Activated CD8-positive, alpha-beta memory T cell treated with anti-CD3 and anti-CD28 coated beads, Interleukin-2, amount 50 U/mL, for 4 hours (primary cell): ENCODE data around the gene APOBEC2.
"Not testable (repeated sequence)": the region's sequence is repeated elsewhere in the genome, so short reads cannot be mapped to it uniquely, and the experiment has no call there.

Source experiments
- DNase-seq: peaks from one replicate; pipeline ENCODE4 v3.0.0-alpha.2; 2020

Gene APOBEC2

GRCh38 chr6:41053041-41053440 is at the start of gene APOBEC2:
APOBEC2 (plus strand) TSS chr6:41053202; CDS start chr6:41053348, 146 bp downstream.
- DNase-seq = no peak

DNA sequence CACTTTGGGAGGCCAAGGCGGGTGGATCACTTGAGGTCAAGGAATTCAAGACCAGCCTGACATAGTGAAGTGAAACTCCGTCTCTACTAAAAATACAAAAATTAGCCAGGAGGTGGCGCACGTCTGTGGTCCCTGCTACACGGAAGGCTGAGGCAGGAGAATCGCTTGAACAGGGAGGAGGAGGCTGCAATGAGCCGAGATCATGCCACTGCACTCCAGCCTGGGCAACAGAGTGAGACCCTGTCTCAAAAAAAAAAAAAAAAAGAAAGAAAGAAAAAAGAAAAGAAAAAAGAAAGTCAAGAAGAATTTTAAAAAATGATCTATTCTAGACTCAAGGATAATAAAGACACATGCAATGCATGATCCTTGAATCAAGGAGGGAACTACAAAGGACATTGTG is 46.8 kb upstream of the APOBEC2 start:
- peak; percentile 52 for DNase-seq

- not testable (repeated sequence) for DNase-seq
Measured at GRCh38 chr6:41006980-41007379, 46.0 kb upstream of the APOBEC2 start.

DNA sequence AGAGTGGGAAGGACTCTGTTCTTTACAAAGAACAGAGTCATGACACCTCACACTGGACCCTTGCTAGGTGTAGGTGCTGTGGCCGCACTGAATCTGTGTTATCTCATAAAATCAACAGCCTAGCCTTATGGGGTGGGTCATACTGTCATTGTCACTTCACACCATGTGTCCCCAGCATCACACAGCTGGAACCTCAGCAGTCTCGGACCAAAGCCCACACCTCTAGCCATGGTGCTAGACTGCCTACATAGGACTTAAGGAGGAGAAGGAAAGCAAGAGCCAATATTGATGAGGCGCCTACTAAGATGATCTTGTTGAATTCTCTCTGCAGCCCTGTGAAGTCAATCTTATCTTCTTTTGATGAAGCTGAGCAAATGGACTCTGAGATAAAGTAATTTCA is 45.0 kb upstream of the APOBEC2 start:
- no peak for DNase-seq

GRCh38 chr6:41009669-41010068 is 43.3 kb upstream of the APOBEC2 start:
- no peak for DNase-seq

DNA sequence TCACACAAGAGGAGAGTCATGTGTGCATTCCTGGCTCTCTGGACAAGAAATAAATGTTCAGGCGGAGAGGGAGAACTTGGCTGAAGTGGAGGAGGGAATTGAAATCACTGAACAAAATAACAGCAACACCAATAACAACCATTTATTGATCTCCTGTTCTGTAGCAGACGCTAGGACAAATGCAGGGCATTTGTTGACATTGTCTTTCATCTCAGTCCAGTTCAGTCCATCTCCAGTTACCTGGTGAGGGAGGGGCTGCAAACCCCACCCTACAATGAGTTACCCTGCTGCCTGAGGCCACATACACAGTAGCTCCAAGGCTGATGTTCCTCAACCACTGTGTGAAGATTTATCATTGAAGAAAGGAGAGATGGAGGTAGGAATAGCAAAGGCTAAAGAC is 41.3 kb upstream of the APOBEC2 start:
- DNase-seq = no peak

GRCh38 chr6:41013466-41014153 is 39.4 kb upstream of the APOBEC2 start:
- no peak for DNase-seq

DNA sequence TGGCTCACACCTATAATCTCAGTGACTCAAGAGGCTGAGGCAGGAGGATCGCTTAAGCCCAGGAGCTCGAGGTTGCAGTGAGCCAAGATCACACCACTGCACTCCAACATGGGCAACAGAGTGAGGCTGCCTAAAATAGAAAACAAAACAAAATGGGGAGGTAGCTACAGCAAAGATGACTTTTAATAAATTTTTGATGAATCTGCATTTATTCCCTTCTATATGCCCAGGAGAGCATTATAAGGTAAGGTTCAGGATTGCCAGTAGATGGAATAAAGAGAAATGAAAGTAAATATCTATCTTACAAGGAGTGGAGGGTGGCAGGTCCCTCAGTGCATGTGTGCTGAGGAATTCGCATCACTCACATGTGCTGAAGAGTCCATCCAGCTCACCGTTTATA is 38.2 kb upstream of the APOBEC2 start:
- DNase-seq = no peak

DNA sequence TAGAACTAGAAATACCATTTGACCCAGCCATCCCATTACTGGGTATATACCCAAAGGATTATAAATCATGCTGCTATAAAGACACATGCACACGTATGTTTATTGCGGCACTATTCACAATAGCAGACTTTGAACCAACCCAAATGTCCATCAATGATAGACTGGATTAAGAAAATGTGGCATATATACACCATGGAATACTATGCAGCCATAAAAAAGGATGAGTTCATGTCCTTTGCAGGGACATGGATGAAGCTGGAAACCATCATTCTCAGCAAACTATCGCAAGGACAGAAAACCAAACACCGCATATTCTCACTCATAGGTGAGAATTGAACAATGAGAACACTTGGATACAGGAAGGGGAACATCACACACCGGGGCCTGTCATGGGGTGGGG is 37.1 kb upstream of the APOBEC2 start:
- DNase-seq = not testable (repeated sequence)

GRCh38 chr6:41017663-41018062 is 35.3 kb upstream of the APOBEC2 start:
- DNase-seq = no peak

- DNase-seq = no peak
Measured at GRCh38 chr6:41021832-41022231, 31.2 kb upstream of the APOBEC2 start.

- DNase-seq = no peak
Measured at GRCh38 chr6:41022294-41022693, 30.7 kb upstream of the APOBEC2 start.

DNA sequence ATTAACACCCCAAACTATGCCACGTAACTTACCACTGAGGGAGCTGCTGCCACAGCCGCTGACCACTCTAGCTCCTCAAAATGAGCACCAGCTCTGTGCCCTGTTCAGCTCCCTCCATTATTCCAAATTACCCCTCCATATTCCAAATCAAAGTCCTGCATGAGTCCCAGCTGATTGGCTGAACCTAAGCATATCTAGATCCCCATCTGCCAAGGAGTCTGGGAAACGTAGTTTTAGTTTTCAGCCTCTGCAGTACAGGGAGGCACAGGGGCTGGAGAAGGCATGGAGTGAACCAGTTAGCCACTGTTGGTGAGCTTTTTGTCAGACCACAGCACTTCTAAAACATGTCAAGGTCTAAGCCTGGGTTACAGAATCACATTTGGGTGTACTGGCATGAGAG is 29.9 kb upstream of the APOBEC2 start:
- no peak for DNase-seq

- DNase-seq = no peak
Measured at GRCh38 chr6:41025966-41026530, 27.0 kb upstream of the APOBEC2 start.

DNA sequence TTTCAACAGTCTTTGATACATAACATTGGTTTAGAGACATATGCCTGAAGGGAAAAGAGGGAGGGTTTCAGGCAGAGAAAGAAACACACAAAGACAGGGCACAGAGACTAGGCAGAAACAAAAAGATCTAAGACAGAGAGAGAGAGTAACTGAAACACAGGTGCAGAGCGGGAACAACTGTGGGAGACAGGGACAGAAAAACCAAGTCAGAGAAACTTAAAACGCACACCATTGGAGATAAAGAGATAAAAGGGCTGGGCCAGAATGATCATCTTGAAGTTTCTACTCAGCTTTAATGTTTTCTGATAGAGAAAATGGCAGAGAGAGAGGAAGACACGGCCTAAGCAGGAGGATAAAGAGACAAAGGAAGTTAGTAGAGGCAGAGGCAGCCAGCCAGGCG is 25.8 kb upstream of the APOBEC2 start:
- no peak for DNase-seq

GRCh38 chr6:41027799-41028560 is 25.0 kb upstream of the APOBEC2 start:
- DNase-seq = peak; percentile 76

DNA sequence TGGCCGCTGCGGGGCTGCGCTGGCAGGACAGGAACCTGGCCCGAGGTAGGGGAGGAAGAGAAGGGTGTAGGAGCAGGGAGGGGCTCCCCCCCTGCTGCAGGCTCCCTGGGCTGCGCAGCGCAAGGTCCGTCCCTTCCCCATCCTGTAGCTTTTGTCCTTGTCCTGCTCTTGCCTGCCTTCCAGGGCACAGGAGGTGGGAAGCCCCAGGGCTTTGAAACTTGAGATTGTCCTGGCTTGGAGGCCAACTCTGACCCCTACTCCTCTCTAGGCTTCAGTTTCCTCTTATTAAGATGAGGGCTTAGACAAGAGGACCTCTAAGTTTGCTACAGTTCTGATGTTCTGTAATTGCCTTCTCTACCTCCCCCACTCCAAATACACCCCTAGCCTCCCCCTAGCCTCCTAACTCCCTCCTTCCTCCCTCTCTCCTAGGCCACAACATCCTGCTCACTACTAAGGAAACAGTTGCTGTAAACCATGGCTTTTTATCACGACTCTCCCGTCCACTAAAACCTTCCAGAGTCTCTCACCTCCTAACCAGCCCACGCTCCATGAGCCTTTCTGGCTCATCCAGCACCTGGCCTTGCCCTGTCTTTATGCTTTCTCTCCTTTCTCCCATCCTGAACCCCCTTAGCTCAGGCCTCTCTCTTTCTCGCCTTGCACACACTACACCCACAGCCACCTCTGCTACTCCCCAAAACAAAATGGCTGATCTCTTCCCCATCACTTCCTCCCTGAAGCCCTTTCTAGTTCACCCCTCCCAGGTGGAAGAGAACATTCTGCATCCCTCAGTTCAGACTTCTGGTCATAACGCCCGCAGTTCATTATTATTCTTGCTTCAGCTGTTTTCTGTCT is 24.2 kb upstream of the APOBEC2 start:
- DNase-seq = no peak

- DNase-seq = no peak
Measured at GRCh38 chr6:41032830-41033229, 20.2 kb upstream of the APOBEC2 start.

- DNase-seq = no peak
Measured at GRCh38 chr6:41033776-41034175, 19.2 kb upstream of the APOBEC2 start.

GRCh38 chr6:41036186-41036585 is 16.8 kb upstream of the APOBEC2 start:
- DNase-seq = no peak

GRCh38 chr6:41036601-41037000 is 16.4 kb upstream of the APOBEC2 start:
- no peak for DNase-seq

GRCh38 chr6:41037107-41037900 is 15.7 kb upstream of the APOBEC2 start:
- no peak for DNase-seq
